ENCODE results near the gene LFNG. TPM values are rescaled to one million over a fixed set of nuclear protein-coding genes. Genes with fewer than 3 reads are reported as not detected.

LFNG gene
- polyA plus RNA-seq, 12 donors = 11.6 to 27.9 (median 18.4) TPM; not detected in 1

DNA sequence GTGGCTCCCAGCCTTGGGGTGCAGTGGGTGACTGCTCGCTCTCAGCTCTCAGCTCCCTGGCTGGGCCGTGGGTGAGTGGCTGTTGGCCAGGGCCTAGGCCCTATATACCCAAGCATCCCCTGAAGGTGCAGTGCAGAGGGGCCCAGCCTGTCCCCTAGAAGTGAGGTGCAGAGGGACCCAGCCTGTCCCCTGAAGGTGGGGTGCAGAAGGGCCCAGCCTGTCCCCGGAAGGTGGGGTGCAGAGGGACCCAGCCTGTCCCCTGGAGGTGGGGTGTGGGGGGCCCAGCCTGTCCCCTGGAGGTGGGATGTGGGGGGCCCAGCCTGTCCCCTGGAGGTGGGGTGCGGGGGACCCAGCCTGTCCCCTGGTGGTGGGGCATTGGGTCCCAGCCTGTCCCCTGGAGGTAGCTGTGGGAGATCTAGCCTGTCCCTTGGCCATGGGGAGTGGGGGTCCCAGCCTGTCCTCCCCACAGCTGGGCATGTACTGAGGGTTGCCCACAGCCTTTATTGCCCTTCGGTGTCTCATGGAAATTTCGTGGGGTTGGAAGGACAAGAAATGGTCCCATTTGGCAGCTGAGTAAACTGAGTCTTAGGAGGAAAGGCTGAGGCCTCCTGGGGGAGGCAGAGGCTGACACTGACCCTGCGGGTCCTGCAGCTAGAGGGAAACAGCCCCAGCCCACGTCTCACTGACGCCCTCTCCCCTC, 17.5 kb upstream of the LFNG start:
- no peak for DNase-seq

DNA sequence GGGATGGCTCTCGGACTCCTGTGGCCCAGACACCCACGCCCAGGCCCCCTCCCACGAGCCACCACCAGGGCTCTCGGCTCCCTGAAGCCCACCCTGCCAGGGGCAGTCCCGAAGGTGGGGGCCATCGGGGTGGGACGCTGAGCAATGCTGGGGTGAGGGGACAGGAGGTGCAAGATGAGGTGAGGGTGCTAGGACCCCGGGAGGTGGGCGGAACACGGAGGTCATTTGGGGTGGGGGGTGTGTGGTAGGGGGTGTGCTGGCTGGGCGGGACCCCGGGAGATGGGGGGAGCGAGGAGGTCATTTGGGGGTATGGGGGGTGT, 17.0 kb upstream of the LFNG start:
- no peak for DNase-seq

DNA sequence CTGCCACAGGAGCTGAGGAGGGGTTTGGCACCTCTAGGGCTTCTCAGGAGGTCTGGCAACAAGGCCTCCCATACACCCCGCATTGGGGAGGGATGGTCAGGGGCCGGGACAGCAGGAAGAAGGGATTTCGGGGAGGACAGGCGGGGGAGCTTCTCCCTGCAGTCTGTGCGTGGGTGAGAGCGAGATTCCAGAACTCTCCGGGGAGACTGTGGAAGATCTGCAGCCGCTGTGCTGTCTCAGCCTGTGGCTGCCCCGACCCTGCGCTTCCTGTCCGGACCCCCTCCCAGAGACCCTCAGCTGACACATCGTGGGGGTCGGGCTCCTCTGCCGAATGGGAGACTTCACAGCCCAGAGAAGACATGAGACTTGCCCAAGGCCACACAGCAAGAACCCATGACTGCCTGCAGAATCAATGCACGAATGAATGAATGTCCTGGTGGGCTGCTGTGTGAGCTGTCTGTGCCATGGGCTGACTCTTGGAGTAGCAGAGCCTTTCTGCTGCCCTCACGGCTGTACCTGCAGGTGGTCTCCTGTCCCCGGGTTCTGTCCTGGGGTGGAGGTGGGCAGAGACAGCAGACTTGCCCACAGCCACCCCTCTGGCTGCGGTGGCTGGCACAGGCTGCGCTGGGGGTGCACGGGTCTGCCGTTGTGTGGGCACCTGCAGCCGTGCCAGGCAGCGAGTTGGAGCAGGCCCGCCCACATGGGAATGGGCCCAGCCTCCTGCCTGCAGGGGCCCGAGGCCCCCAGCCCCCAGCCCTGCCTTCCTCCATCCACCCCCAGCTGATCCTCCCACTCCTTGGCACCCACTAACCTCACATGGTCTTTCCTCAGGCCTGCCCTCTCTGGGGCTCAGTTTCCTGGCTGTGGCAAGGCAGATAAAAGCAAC, 16.3 kb upstream of the LFNG start:
- no peak for DNase-seq

DNA sequence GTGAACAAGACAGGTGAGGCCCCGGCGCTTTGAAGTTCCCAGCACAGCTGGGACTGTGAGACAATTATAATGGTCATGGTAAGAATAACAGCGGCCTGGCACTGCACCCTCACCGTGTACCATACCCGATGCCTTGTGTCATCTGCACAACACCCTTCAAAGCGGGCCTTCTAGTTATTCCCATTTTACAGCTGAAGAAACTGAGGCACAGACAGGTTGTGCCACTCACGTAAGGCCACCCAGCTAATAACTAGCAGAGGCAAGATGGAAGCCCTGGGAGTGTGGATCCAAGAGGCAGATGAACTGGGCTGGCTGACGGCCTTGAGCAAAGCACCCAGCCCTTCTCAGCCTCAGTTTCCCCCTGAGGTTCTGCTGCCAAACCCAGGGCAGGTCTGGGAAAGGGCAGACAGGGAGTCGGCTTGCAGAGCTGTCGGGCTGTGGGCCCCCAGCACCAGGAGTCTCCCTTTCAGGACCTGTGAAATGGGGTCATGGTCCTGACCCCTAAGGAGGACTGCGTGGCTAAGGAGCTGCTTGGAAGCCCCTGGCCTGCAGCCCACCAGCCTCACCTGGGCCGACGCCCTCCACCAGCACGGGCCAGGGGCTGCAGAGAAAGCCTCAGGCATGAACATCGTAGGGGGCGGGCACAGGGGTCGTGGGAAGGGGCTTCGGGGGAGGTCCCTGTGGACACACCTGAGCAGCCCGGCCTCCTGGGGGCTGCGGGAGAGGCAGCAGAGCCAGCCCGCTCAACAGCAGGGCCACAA, 15.3 kb upstream of the LFNG start:
- no peak for DNase-seq

DNA sequence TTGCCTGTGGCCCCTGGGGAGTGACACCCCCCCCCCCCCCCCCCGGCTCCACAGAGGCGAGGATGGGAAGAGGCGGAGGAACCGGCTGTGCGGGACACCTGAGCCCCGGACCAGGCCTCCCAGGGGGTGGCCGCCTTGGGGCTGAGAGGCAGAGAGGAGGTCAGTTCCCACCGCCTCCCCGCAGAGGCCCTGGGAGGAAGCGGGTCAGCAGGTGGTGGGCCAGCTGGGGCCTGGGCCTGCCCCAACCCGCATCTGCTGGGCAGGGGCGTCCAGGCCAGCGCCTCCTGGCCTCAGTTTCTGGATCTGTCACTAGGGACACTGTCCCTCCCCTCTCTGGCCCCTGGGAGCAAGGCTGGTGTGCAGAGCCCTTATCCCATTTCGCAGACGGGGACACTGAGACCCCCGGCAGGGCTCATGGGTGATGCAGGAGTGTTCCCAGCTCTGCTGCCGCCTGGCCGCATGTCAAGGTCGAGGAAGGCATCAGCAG, 14.6 kb upstream of the LFNG start:
- DNase-seq = no peak

DNA sequence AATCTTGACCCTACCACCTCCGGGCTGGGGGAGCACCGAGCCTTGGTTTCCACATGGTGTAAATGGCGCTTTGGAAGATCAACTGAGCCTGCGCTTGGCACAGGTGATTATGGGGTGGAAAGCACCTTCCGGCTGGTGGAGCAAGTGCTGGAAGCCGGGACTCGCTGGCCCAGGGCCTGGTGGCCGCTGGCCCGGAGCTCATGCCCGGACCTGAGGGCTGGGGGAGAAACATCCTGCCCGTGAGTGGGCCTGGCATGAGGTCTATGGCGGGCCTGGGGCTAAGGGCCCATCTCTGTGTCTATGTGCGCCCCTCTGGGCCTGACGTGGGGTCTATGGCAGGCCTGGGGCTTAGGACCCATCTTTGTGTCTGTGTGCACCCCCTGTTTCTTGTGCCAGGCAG, 14.2 kb upstream of the LFNG start:
- no peak for DNase-seq

DNA sequence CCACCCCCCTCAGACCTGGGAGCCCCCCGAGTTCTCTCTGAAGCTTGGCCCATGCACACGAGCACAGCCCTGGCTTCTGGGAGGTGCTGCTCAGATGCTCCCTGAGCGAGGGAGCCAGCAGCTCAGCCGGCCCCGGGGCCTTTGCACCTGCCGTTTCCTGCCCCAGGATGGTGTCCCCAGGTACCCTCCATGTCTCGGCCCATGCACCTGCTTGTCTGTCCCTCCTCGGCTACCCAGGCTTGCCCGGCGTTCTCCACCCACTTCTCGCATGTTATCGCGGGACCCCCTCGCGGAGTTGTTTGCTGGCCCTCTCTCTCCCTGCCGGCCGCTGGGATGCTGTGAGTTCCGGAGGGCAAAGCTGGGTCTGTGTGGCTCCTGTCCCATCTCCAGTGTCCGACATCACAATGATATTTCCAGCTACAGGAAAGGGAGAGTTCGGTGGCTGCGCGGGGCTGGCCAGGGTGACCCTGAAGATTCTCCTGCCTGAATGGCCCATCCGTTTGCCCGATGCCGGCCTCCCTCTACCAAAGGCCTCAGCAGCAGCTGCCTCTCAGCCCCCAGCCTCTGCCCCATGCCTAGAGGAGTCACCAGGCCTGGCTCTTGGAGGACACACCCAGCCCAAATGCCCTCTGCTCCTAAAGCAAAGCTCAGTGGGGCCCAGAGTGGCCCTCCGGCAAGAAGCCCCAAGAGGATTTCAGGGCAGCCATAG, 12.2 kb upstream of the LFNG start:
- DNase-seq = no peak

DNA sequence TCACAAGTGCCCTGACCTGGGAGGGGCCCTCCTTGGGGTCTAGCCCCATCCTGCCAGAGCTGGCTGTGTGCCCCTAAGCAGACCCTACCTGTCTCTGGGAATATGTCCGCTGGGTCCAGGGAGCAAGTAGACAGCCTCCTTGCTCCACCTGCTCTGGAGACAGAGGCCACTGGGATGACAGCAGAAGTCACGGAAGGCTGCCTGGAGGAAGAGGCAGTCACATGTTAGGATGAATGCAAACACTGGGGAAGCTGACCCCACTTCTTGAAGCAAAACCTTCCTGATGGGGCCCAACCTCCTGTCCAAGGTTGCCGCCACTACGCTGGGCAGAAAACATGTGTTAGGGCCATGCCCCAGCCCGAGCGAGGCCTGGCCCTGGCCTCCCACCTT, 11.7 kb upstream of the LFNG start:
- no peak for DNase-seq

DNA sequence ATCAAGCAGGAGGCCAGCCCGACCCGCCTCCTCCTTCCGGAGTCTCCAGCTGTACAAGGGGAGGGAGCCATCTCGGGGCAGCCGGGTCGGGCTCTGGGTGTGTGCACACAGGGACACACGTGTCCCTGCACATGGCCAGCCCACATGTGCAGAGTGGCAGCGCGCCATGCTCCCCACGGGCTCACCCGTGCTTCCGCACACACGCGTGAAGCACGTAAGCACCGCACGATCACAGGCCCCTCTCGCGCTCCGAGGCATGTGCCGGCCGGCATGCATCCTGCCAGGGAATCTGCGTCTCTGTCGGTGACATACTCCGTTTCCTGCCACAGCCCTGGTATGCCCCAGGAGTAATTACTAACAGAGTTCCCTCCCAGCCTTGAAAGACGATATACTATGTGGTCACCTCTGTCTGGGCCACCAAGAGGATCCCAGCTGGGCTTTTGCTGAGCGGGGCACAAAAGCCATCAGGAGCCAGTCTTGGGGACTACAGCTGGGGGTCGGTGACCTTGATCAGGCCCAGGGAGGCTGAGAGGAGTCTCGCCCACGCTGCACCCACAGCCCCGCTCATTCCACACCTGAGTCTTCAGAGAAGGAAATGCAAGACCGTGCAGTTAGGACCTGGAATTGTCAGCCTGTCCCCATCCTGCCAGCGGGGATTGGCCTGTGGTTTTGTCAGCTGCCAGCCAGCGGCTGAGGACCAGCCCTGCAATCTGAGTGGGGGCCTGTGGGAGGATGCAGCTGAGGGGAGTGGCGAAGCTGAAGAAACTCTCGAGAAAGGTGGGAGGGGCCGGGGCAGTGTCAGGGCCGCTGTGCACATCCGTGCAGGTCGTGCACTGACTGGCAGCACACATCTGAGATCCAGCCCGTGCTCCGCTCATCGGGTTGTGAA, 11.0 kb upstream of the LFNG start:
- DNase-seq = no peak

DNA sequence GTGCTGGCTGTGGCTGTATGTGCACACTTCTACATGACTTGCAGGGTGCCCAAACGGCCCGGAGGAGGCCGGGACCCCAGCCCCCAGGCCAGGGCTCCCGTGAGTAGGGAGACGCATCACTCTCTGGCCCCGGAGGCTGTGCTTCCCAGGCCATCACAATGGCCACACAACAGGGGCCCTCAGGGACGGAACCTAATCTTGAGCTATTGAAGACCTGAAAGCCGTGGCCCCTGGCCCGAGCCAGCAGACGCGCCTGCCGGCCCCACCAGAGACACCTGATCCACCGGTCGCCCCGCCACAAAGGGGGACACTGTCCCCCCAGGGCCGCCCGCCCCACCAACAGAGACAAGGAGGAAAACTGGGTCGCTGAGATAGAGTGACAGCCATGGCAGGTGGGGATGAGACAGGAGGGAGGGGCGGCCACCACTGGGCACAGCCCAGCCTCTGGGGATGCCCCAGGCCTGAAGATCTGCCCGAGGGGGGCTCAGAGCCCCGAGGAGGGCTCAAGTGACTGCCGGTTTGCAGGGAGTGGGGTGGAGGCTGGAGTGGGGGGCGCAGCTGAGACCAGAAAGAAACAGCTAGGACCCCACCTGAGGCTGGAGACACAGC, 10.2 kb upstream of the LFNG start:
- no peak for DNase-seq

DNA sequence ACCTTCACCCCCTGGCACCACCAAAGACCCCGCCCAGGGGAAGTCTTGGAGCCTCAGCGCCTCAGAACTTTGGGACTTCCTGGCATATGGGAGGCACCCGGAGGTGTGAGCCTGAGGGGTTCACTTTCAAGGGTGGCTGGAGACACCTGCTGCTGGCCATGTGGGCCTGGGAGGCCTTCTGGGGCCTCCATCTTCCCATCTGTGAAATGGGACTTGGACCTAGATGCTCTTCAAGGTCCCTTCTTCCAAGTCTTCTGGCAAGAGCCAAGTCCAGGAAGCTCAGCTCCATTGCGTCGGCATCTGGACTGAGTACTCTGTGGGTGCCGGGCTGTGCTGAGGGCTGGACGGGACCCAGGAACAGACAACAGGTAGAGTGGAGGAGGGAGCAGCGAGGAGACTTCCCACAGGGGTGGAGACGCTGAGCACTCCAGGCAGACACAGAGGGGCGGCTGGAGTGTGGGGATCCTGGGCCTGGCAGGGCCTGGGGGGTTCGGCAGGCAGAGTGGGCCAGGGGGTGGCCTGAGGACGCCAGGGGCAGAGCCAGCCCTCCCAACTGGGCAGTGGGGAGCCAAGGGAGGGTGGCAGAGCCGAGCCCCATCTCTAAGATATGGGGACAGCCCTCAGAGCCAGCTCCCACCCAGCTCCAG, 9.3 kb upstream of the LFNG start:
- no peak for DNase-seq

DNA sequence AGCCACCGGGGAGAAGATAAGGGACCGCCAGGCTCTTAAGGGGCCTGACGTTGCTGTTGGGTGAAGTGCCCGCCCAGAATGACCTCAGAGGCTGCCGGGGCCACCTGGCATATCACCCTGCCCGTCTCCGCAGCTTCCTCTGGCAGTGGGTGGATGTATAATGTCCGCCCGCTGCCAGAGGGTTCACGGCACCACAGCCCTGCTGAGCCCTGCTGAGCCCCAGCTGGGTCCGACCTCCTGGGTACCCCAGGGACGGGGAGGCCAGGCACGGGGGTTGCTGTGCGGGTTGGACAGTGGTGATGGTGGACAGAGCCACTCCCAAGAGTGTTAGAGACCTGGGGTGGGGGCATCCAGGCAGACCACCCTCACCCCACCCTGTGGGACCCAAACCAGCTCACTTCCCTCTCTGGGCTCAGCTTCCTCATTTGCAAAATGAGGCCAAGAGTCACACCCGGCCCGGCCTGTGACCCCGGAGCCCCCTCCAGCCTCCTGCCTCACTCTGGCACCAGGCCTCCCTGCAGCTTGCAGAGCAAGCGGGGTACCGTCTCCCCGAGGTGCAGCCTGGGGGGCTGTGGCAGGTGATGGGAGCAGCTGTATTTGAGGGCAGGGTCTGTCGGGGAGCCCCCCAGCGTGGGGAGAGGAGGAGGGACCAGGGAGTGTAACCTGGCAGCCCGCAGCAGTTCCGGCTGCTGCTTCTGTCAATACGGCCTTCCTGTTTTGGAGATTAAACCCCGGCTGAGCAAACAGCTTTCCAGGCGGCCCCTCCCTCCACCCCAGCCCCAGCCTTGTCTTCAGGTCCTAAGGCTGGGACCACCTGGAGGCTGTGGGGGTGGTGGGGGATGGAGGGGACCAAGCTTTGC, 8.4 kb upstream of the LFNG start:
- DNase-seq = no peak

DNA sequence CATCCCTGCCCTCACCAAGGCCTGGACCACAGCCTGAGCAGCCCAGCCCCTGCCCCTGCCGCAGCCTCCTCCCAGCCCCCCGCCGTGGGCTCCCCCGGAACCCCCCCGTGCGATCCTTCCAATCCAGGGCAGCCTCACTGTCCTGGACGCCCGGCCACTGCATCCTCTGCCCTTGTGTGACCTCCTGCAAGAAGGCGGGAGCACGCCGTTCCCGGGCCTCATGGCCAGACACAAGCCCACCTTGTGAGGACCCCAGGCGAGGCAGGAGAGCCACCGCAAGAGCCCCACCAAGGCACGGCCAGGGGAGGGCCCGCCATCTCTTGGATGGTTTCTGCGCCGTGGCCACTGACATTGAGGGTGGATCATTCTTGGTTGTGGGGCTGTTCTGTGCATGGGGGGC, 7.8 kb upstream of the LFNG start:
- no peak for DNase-seq

DNA sequence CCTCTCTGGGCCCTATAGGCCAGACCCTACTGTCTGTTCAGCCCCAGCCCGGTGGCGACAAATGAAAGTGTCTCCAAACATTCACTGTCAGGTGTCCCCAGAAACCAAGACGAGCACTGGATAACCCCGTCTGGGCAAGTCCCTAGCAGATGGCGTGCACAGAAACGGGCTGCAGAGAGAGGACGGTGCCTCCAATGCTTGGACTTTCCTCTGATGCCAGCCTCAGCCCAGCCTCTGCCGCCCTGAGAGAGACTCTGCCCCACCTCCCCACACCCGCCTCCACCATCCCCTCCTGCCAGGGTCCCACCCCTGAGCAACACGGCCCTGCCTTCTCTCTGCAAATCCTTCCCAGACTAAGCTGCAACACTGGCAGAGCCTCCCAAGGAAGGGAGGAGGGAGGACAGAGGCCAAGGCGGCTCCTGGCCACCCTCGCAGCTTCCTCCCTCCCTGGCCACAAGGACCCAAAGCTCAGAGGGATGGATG, 7.4 kb upstream of the LFNG start:
- no peak for DNase-seq

DNA sequence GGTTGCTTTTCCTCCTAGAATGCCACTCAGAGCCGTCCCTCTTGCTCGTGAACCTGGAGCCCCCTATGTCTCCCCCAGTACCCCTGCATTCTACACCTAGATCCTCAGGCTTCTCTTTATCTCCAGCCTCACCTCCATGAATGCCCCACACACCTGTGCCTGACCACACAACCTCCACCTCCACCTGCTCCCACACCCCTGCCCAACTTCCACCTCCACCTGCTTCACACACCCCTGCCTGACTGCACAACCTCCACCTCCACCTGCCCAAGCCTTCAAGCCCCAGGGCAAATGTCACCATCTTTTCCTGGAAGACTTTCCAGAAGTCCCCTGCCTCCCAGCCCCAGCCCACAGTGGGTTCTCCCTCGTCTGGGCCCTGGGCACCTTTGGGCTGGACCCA, 6.9 kb upstream of the LFNG start:
- no peak for DNase-seq

DNA sequence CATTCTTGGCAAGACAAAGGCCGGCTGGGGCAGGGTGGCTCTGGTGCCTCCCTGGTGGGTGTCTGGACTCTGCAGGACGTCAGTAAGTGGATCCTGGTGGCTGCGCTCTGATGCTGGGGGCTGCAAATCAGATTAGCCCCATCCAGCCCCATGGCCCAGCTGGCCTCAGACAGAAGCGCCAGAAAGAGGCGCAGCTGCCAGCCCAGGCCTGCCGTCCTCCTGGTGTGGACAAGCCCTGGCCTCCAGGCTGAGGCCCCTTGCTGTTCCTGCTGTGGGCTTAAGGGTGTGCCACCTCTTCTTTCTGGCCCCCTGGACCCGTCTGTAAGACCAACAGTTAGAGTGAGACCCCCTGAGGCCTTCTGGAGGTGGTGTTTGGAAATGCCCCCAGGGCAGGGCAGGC, 5.9 kb upstream of the LFNG start:
- no peak for DNase-seq

DNA sequence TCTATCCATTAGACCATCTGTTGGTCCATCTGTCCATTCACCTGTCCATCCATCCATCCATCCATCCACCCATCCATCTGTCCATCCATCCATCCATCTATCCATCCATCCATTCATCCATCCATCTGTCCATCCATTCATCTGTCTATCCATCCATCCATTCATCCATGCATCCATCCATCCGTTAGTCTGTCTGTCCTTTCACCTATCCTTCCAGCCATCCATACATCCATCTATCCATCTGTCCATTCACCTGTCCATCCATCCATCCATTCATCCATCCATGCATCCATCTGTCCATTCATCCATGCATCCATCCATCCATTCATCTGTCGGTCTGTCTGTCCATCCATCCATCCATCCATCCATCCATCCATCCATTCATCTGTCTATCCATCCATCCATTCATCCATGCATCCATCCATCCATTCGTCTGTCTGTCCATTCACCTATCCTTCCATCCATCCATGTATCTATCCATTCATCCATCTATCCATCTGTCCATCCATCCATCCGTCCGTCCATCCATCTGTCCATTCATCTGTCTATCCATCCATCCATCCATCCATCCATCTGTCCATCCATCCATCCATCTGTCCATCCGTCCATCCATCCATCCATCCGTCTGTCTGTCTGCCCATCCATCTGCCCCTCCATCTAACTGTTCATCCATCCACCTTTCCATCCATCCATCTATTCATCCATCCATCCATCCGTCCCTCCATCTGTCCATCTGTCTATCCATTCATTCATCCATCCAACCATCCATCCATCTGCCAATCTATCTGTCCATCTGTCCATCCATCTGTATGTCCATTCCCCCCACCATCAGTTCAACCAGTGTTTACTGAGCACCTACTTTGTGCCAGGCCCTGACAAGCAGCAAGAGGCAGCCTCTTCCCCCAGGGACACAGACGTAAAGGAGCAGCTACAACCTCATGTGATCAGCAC, 4.8 kb upstream of the LFNG start:
- DNase-seq = no peak

All from muscle of arm (tissue), 12 donors.